Fibroblast of lung (primary cell): ENCODE measurements around the gene SLC37A1. TPM values are rescaled to one million over a fixed set of nuclear protein-coding genes. Genes with fewer than 3 reads are reported as not detected.

Source experiments
- DNase-seq, 2 donors: peaks; one replicate each; pipeline versions ENCODE4 v3.0.0 to v3.0.0-alpha.2; 2010; ENCODE audit warnings: low read depth in 2 of 2
- H2AFZ ChIP-seq: 2 replicates; pipeline ENCODE4 v1.5.1; 2012; ENCODE audit warnings: low read length, control low read depth, inconsistent platforms
- H3K27ac ChIP-seq: 2 replicates; pipeline ENCODE4 v1.5.1; 2011; ENCODE audit warnings: low read length, control low read depth; ENCODE audit not compliant: insufficient read depth
- H3K27me3 ChIP-seq: 2 replicates; pipeline ENCODE4 v1.5.1; 2011; ENCODE audit warnings: mild to moderate bottlenecking, low read length; ENCODE audit not compliant: control insufficient read depth, insufficient read depth
- H3K36me3 ChIP-seq: 2 replicates; pipeline ENCODE4 v1.5.1; 2011; ENCODE audit warnings: low read length; ENCODE audit not compliant: control insufficient read depth, insufficient read depth
- H3K4me1 ChIP-seq: 2 replicates; pipeline ENCODE4 v1.5.1; 2011; ENCODE audit warnings: low read length; ENCODE audit not compliant: control insufficient read depth, insufficient read depth; ENCODE audit errors: extremely low read depth
- H3K4me2 ChIP-seq: 2 replicates; pipeline ENCODE4 v1.5.1; 2011; ENCODE audit warnings: low read length, control low read depth; ENCODE audit not compliant: insufficient read depth; ENCODE audit errors: extremely low read depth
- H3K4me3 ChIP-seq, 4 experiments: fragments of 200-600 bp in 1 of 4; sonication (generic) in 1 of 4; replicated peaks in 1 of 4; 2 replicates each; pipeline ENCODE4 v1.5.1; 2011 to 2016; ENCODE audit warnings: low read length in 4 of 4, low read depth in 3 of 4, mild to moderate bottlenecking in 3 of 4, control low read depth in 2 of 4, inconsistent platforms in 1 of 4, mixed read lengths in 1 of 4; ENCODE audit not compliant: insufficient read depth in 1 of 4; ENCODE audit errors: control extremely low read depth in 1 of 4
- H3K79me2 ChIP-seq: 2 replicates; pipeline ENCODE4 v1.5.1; 2012; ENCODE audit warnings: mild to moderate bottlenecking, low read length, inconsistent platforms; ENCODE audit not compliant: control insufficient read depth, insufficient read depth
- H3K9ac ChIP-seq: 2 replicates; pipeline ENCODE4 v1.5.1; 2011; ENCODE audit warnings: mild to moderate bottlenecking, low read length, control low read depth; ENCODE audit not compliant: insufficient read depth
- H3K9me3 ChIP-seq: 2 replicates; pipeline ENCODE4 v1.5.1; 2012; ENCODE audit warnings: low read depth, low read length; ENCODE audit not compliant: control insufficient read depth, insufficient read depth
- H4K20me1 ChIP-seq: 2 replicates; pipeline ENCODE4 v1.5.1; 2011; ENCODE audit warnings: low read length; ENCODE audit not compliant: control insufficient read depth, insufficient read depth; ENCODE audit errors: extremely low read depth
- EZH2 ChIP-seq: IDR thresholded peaks from 2 replicates; pipeline ENCODE4 v1.5.1; 2012; ENCODE audit warnings: low read length, control low read depth, mild to moderate bottlenecking; ENCODE audit errors: missing control alignments
- polyA plus RNA-seq, 2 donors: library from polyadenylated mRNA; depleted of rRNA in 1 of 2; stranded (reverse) in 1 of 2; unstranded in 1 of 2; fragments of >200 nt; gene quantifications; 2 replicates each; pipeline ENCODE4 v1.2.1, GENCODE V29; 2011 to 2012; ENCODE audit warnings: missing spikeins in 1 of 2
- total RNA-seq: library from RNA; depleted of rRNA; stranded (reverse); fragments of >200 nt; gene quantifications from 2 replicates; pipeline ENCODE4 v1.2.1, GENCODE V29; 2014
- TF ChIP-seq, protein P1 (sequence below), 2 donors: IDR thresholded peaks in 1 of 2; conservative IDR thresholded peaks in 1 of 2; 1 replicate in 1 of 2; 2 replicates in 1 of 2; pipeline ENCODE4 v1.5.1; 2011 to 2012; ENCODE audit warnings: low read length in 2 of 2, control low read depth in 1 of 2, inconsistent platforms in 1 of 2, low read depth in 1 of 2, mild to moderate bottlenecking in 1 of 2

SLC37A1 gene
- total and polyA plus RNA-seq, 2 donors (not counting 1 experiment from before 2014, with no cell fraction given) = 0.42 to 6.4 TPM

DNA sequence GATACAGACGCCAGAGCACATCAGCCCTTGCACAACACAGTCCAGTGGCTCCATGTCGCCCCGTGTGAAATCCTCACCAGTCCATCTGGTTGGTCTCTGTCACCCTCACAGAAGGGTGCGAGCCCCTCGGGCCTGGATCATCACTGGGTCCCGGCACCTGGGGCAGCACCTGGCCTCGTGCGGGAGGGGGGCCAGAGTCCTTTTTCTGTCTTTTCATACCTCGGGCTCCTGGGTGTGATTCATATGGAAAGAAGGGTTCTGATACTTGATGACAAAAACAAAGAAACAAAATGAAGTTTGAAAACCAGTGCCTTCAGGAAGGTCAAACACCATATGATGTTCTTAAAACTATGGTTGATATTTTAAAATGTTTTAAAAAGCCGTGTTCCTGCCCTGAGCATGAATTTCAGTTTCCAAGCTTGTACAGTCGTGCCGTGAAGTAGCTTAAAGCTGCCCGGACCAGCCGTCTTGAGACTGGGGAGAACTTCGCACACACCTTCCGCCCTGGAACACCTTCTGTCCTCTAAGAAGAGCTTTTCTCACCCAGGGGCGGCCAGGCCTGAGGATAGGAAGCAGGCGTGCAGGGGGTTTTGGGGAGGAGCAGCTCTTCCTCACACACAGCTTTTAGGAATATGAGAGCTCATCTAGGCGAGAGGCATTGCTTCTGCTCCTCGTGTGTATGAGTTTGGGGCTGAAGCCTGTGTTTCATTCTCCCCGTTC is 35.2 kb downstream of the SLC37A1 start:
- H3K4me3 ChIP-seq = no peak overlapping the region
- no peaks in the 10 kb centered on the region for H3K4me1 ChIP-seq
- no peaks in the 10 kb centered on the region for H4K20me1 ChIP-seq
- H3K79me2 ChIP-seq = no peaks in the 10 kb centered on the region
- H3K9ac ChIP-seq = no peak overlapping the region
- no peak for DNase-seq
- H3K27me3 ChIP-seq = no peaks in the 10 kb centered on the region
- TF ChIP-seq, protein P1, sequence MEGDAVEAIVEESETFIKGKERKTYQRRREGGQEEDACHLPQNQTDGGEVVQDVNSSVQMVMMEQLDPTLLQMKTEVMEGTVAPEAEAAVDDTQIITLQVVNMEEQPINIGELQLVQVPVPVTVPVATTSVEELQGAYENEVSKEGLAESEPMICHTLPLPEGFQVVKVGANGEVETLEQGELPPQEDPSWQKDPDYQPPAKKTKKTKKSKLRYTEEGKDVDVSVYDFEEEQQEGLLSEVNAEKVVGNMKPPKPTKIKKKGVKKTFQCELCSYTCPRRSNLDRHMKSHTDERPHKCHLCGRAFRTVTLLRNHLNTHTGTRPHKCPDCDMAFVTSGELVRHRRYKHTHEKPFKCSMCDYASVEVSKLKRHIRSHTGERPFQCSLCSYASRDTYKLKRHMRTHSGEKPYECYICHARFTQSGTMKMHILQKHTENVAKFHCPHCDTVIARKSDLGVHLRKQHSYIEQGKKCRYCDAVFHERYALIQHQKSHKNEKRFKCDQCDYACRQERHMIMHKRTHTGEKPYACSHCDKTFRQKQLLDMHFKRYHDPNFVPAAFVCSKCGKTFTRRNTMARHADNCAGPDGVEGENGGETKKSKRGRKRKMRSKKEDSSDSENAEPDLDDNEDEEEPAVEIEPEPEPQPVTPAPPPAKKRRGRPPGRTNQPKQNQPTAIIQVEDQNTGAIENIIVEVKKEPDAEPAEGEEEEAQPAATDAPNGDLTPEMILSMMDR (conservative IDR thresholded peaks at IDR 0.05 in 1 of 2, IDR thresholded peaks at IDR 0.05 in 1 of 2; ENCODE audit: low read depth in 1 of 2, low read length in 2 of 2) = no peak
- TF ChIP-seq EZH2 = no peak
- no peak overlapping the region for H3K27ac ChIP-seq
- no peak overlapping the region for H2AFZ ChIP-seq
- no peaks in the 10 kb centered on the region for H3K9me3 ChIP-seq
- H3K4me2 ChIP-seq = no peak overlapping the region
- H3K36me3 ChIP-seq = no peaks in the 10 kb centered on the region

DNA sequence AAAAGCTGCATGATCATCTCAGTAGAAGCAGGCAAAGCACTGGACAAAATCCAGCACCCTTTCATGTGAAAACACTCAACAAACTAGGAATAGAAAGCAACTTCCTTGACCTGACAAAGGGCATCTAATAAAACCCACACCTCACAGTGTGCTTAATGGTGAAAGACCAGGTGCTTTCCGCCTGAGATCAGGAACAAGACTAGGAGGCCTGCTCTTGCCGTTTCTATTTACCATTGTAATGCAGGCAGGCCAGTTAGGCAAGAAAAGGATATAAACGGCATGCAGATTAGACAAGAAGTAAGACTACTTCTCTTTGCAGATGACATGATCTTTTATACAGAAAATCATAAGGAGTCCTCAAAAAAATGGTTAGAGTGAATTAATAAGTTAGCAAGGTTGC is 37.2 kb downstream of the SLC37A1 start:
- no peaks in the 10 kb centered on the region for H3K36me3 ChIP-seq

More for the DNA sequence above, 37.2 kb downstream of the SLC37A1 start:
- TF ChIP-seq, protein P1 (conservative IDR thresholded peaks at IDR 0.05 in 1 of 2, IDR thresholded peaks at IDR 0.05 in 1 of 2; ENCODE audit: low read depth in 1 of 2, low read length in 2 of 2) = no peak
- TF ChIP-seq EZH2 = no peak
- H3K4me1 ChIP-seq = no peaks in the 10 kb centered on the region
- no peak overlapping the region for H3K4me2 ChIP-seq
- no peaks in the 10 kb centered on the region for H4K20me1 ChIP-seq
- no peak overlapping the region for H2AFZ ChIP-seq
- no peaks in the 10 kb centered on the region for H3K79me2 ChIP-seq
- no peaks in the 10 kb centered on the region for H3K27me3 ChIP-seq
- DNase-seq = no peak
- no peak overlapping the region for H3K27ac ChIP-seq
- no peaks in the 10 kb centered on the region for H3K9me3 ChIP-seq
- no peak overlapping the region for H3K9ac ChIP-seq
- H3K4me3 ChIP-seq = no peak overlapping the region
